ENCODE measurements around the gene VRK1.

Gene VRK1

GRCh38 chr14:96920023-96920422 lies 122.8 kb downstream of the VRK1 start:
- DNase-seq (ENCODE audit: low read depth in 3 of 3) = no peak

GRCh38 chr14:96920820-96921219 lies 123.6 kb downstream of the VRK1 start:
- DNase-seq (ENCODE audit: low read depth in 3 of 3) = no peak

- no peak for DNase-seq (ENCODE audit: low read depth in 3 of 3)
Observed at GRCh38 chr14:96922986-96923385, 125.8 kb downstream of the VRK1 start.

- no peak for DNase-seq (ENCODE audit: low read depth in 3 of 3)
Observed at GRCh38 chr14:96925422-96925821, 128.2 kb downstream of the VRK1 start.

GRCh38 chr14:96926001-96926400 lies 128.8 kb downstream of the VRK1 start:
- no peak for DNase-seq (ENCODE audit: low read depth in 3 of 3)

GRCh38 chr14:96928779-96929380 lies 131.7 kb downstream of the VRK1 start:
- no peak for DNase-seq (ENCODE audit: low read depth in 3 of 3)

- DNase-seq (ENCODE audit: low read depth in 3 of 3) = no peak
Observed at GRCh38 chr14:96929950-96930349, 132.8 kb downstream of the VRK1 start.

- DNase-seq (ENCODE audit: low read depth in 3 of 3) = no peak
Observed at GRCh38 chr14:96930526-96930925, 133.3 kb downstream of the VRK1 start.

Measured in stimulated activated CD4-positive, alpha-beta T cell treated with anti-CD3 and anti-CD28 coated beads, TNF-alpha, amount 100 ng/mL, for 24 hours (primary cell).